LNCAP (cell line): ENCODE data around the gene PITX1.

Source experiments
- CTCF ChIP-seq: fragments of 450-650 bp; IDR thresholded peaks from 2 replicates; pipeline ENCODE4 v1.5.1; 2017; ENCODE audit warnings: mild to moderate bottlenecking

The PITX1 gene

GRCh38 chr5:135013445-135013844, 20.6 kb downstream of the PITX1 start:
- TF ChIP-seq CTCF = no peak

GRCh38 chr5:135012951-135013391, 21.1 kb downstream of the PITX1 start:
- no peak for TF ChIP-seq CTCF

GRCh38 chr5:135012033-135012588, 21.9 kb downstream of the PITX1 start:
- no peak for TF ChIP-seq CTCF

- TF ChIP-seq CTCF = no peak
Observed at GRCh38 chr5:135011355-135012032, 22.5 kb downstream of the PITX1 start.

GRCh38 chr5:135010502-135011354, 23.3 kb downstream of the PITX1 start:
- TF ChIP-seq CTCF = no peak

GRCh38 chr5:135009736-135010501, 24.1 kb downstream of the PITX1 start:
- no peak for TF ChIP-seq CTCF
